Ishikawa (cell line): ENCODE results near the gene ANKDD1A.

Source experiments
- CEBPB ChIP-seq: IDR thresholded peaks from 2 replicates; pipeline ENCODE4 v1.6.1; 2012
- CREB1 ChIP-seq: IDR thresholded peaks from 2 replicates; pipeline ENCODE4 v1.6.1; 2012; ENCODE audit warnings: low read depth
- EGR1 ChIP-seq: IDR thresholded peaks from 2 replicates; pipeline ENCODE4 v1.6.1; 2012
- EP300 ChIP-seq: IDR thresholded peaks from 2 replicates; pipeline ENCODE4 v1.6.1; 2012; ENCODE audit warnings: borderline replicate concordance
- FOXM1 ChIP-seq: IDR thresholded peaks from 2 replicates; pipeline ENCODE4 v1.6.1; 2012; ENCODE audit warnings: low read depth, borderline replicate concordance
- MAX ChIP-seq: IDR thresholded peaks from 2 replicates; pipeline ENCODE4 v1.6.1; 2012
- NFIC ChIP-seq: IDR thresholded peaks from 2 replicates; pipeline ENCODE4 v1.6.1; 2012
- RAD21 ChIP-seq: IDR thresholded peaks from 2 replicates; pipeline ENCODE4 v1.6.1; 2012; ENCODE audit warnings: low read depth
- TAF1 ChIP-seq: IDR thresholded peaks from 2 replicates; pipeline ENCODE4 v1.6.1; 2012; ENCODE audit warnings: low read depth, mild to moderate bottlenecking
- TCF12 ChIP-seq: IDR thresholded peaks from 2 replicates; pipeline ENCODE4 v1.6.1; 2012; ENCODE audit warnings: low read depth
- TEAD4 ChIP-seq: IDR thresholded peaks from 2 replicates; pipeline ENCODE4 v1.6.1; 2012
- USF1 ChIP-seq: IDR thresholded peaks from 2 replicates; pipeline ENCODE4 v1.6.1; 2012
- YY1 ChIP-seq: IDR thresholded peaks from 2 replicates; pipeline ENCODE4 v1.6.1; 2012; ENCODE audit warnings: low read depth
- ZBTB7A ChIP-seq: IDR thresholded peaks from 2 replicates; pipeline ENCODE4 v1.6.1; 2012; ENCODE audit warnings: low read depth
- TF ChIP-seq, protein P1 (sequence below): IDR thresholded peaks from 2 replicates; pipeline ENCODE4 v1.6.1; 2012; ENCODE audit warnings: low read depth, mild to moderate bottlenecking

ANKDD1A gene

DNA sequence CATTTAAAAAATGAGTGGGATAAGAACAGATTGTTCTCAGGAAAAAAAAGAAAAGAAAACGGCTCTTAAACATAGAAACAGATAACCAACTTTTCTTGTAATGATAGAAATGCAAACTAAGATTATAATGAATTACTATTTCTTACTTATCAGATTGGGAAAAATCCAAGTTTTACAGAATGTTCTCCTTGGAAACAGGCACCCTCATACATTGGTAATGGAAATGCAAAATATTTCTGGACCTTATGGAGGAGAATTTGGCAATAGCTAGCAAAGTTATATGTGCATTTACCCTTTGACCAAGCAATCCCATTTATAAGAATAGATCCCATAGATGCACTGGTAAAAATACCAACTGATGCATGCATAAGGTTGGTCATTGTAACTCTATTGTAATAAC, 3.7 kb upstream of the ANKDD1A start:
- TF ChIP-seq, protein P1, sequence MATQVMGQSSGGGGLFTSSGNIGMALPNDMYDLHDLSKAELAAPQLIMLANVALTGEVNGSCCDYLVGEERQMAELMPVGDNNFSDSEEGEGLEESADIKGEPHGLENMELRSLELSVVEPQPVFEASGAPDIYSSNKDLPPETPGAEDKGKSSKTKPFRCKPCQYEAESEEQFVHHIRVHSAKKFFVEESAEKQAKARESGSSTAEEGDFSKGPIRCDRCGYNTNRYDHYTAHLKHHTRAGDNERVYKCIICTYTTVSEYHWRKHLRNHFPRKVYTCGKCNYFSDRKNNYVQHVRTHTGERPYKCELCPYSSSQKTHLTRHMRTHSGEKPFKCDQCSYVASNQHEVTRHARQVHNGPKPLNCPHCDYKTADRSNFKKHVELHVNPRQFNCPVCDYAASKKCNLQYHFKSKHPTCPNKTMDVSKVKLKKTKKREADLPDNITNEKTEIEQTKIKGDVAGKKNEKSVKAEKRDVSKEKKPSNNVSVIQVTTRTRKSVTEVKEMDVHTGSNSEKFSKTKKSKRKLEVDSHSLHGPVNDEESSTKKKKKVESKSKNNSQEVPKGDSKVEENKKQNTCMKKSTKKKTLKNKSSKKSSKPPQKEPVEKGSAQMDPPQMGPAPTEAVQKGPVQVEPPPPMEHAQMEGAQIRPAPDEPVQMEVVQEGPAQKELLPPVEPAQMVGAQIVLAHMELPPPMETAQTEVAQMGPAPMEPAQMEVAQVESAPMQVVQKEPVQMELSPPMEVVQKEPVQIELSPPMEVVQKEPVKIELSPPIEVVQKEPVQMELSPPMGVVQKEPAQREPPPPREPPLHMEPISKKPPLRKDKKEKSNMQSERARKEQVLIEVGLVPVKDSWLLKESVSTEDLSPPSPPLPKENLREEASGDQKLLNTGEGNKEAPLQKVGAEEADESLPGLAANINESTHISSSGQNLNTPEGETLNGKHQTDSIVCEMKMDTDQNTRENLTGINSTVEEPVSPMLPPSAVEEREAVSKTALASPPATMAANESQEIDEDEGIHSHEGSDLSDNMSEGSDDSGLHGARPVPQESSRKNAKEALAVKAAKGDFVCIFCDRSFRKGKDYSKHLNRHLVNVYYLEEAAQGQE = no peak
- no peak for TF ChIP-seq CEBPB
- TF ChIP-seq CREB1 = no peak
- TF ChIP-seq TAF1 = no peak
- no peak for TF ChIP-seq EGR1
- no peak for TF ChIP-seq EP300
- TF ChIP-seq RAD21 = no peak
- no peak for TF ChIP-seq MAX
- no peak for TF ChIP-seq USF1
- TF ChIP-seq TEAD4 = no peak
- TF ChIP-seq TCF12 = no peak
- no peak for TF ChIP-seq ZBTB7A
- TF ChIP-seq YY1 = no peak
- TF ChIP-seq NFIC = no peak
- TF ChIP-seq FOXM1 = no peak

- TF ChIP-seq USF1 (no peak), RAD21 (no peak), EGR1 (no peak)
- TF ChIP-seq, protein P1 = no peak
Observed at GRCh38 chr15:64909546-64909945, 2.2 kb upstream of the ANKDD1A start.

GRCh38 chr15:64912379-64913325, 950 bp downstream of the ANKDD1A start:
- TF ChIP-seq YY1 (no peak), CEBPB (no peak), RAD21 (no peak), EP300 (no peak), FOXM1 (no peak), EGR1 (no peak), CREB1 (no peak), TAF1 (no peak), MAX (no peak), ZBTB7A (no peak), TCF12 (no peak), TEAD4 (no peak), NFIC (no peak), USF1 (no peak)
- TF ChIP-seq, protein P1 = no peak
